Nephron (organoid): ENCODE measurements around the gene TPR.

Source experiments
- H3K27ac Mint-ChIP-seq, 3 experiments: 2 replicates each; pipeline ENCODE4 v1.8.0; 2020; ENCODE audit warnings: mixed read lengths in 3 of 3, mild to moderate bottlenecking in 2 of 3, moderate library complexity in 1 of 3
- H3K27me3 Mint-ChIP-seq: 2 replicates; pipeline ENCODE4 v1.8.0; 2021; ENCODE audit warnings: low read depth, mild to moderate bottlenecking, moderate library complexity, mixed read lengths
- H3K36me3 Mint-ChIP-seq: 2 replicates; pipeline ENCODE4 v1.8.0; 2020; ENCODE audit warnings: low read depth, mixed read lengths
- H3K4me1 Mint-ChIP-seq: 2 replicates; pipeline ENCODE4 v1.8.0; 2020; ENCODE audit warnings: mixed read lengths
- H3K4me3 Mint-ChIP-seq, 3 experiments: 2 replicates each; pipeline ENCODE4 v1.8.0; 2020; ENCODE audit warnings: mild to moderate bottlenecking in 3 of 3, mixed read lengths in 3 of 3, moderate library complexity in 2 of 3
- H3K9me3 Mint-ChIP-seq: 2 replicates; pipeline ENCODE4 v1.8.0; 2020; ENCODE audit warnings: mixed read lengths
- CTCF ChIP-seq, 3 experiments: fragments of 200-600 bp; sonication (generic); IDR thresholded peaks; one replicate each; pipeline ENCODE4 v1.5.0; 2021; ENCODE audit warnings: antibody characterized with exemption in 3 of 3; ENCODE audit not compliant: unreplicated experiment in 3 of 3

TPR gene

GRCh38 chr1:186307445-186307844, 67.6 kb downstream of the TPR start:
- H3K9me3 Mint-ChIP-seq: no peaks in the 10 kb centered on the region
- TF ChIP-seq CTCF (IDR thresholded peaks at IDR 0.05; ENCODE audit: unreplicated experiment in 3 of 3): no peak
- no peaks in the 10 kb centered on the region for H3K27me3 Mint-ChIP-seq
- H3K4me1 Mint-ChIP-seq: no peaks in the 10 kb centered on the region
- H3K27ac Mint-ChIP-seq: no peak overlapping the region
- peaks cover 4% of the 10 kb centered on the region for H3K36me3 Mint-ChIP-seq
- no peak overlapping the region for H3K4me3 Mint-ChIP-seq

- Mint-ChIP-seq H3K27ac (no peak overlapping the region), H3K9me3 (no peaks in the 10 kb centered on the region), H3K27me3 (no peaks in the 10 kb centered on the region), H3K4me3 (no peak overlapping the region), H3K36me3 (peaks cover 4% of the 10 kb centered on the region), H3K4me1 (no peaks in the 10 kb centered on the region)
- TF ChIP-seq CTCF (IDR thresholded peaks at IDR 0.05; ENCODE audit: unreplicated experiment in 3 of 3): no peak
Measured at GRCh38 chr1:186306533-186306932, 68.5 kb downstream of the TPR start.

GRCh38 chr1:186304982-186305949, 69.8 kb downstream of the TPR start:
- Mint-ChIP-seq H3K9me3 (no peaks in the 10 kb centered on the region), H3K4me3 (no peak overlapping the region), H3K4me1 (no peaks in the 10 kb centered on the region), H3K36me3 (peaks cover 4% of the 10 kb centered on the region), H3K27me3 (no peaks in the 10 kb centered on the region), H3K27ac (no peak overlapping the region)
- peak; percentile 30 to 51 (median 45) for TF ChIP-seq CTCF (IDR thresholded peaks at IDR 0.05; ENCODE audit: unreplicated experiment in 3 of 3)

GRCh38 chr1:186303911-186304310, 71.1 kb downstream of the TPR start:
- no peak overlapping the region for H3K4me3 Mint-ChIP-seq
- no peak overlapping the region for H3K27ac Mint-ChIP-seq
- no peak for TF ChIP-seq CTCF (IDR thresholded peaks at IDR 0.05; ENCODE audit: unreplicated experiment in 3 of 3)
- no peaks in the 10 kb centered on the region for H3K36me3 Mint-ChIP-seq
- H3K27me3 Mint-ChIP-seq: no peaks in the 10 kb centered on the region
- H3K9me3 Mint-ChIP-seq: no peaks in the 10 kb centered on the region
- H3K4me1 Mint-ChIP-seq: no peaks in the 10 kb centered on the region

DNA sequence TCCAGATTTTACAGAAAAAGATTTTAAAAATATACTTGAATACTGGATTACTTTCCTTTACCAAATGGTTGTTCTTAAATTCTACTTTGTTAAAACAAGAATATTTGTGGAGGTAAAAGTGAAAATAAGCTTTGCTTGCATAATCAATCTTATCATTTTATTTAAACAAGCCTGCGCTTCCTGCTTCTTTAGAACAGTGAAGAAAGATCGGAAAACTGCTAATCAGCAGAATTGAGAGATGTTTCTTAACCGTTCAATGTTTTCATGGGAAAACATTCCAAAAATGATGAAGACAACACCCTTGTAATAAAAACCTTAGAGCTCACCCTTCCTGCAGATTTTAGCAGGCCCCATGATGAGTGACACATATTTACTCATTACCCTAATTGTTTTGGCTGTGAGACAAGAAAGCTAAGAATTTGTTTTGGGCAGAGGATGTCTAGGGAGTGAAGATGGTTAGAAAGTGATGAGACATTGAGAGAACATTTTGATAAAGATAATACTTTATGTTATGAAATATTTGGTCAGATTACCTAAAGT, 72.6 kb downstream of the TPR start:
- H3K4me1 Mint-ChIP-seq: no peaks in the 10 kb centered on the region
- no peaks in the 10 kb centered on the region for H3K9me3 Mint-ChIP-seq
- H3K27ac Mint-ChIP-seq: no peak overlapping the region
- TF ChIP-seq CTCF (IDR thresholded peaks at IDR 0.05; ENCODE audit: unreplicated experiment in 3 of 3): no peak
- H3K36me3 Mint-ChIP-seq: no peaks in the 10 kb centered on the region
- no peak overlapping the region for H3K4me3 Mint-ChIP-seq
- no peaks in the 10 kb centered on the region for H3K27me3 Mint-ChIP-seq
